ENCODE data around the gene RPLP2.

- no peak for TF ChIP-seq POLR2A (IDR thresholded peaks at IDR 0.05; ENCODE audit: low read depth, low read length)
- TF ChIP-seq POLR2AphosphoS5 (IDR thresholded peaks at IDR 0.05; ENCODE audit: low read depth, low read length) = no peak
Observed at GRCh38 chr11:832529-833113, 22.9 kb downstream of the RPLP2 start, which contains the start of gene CD151.

All from GM12892 (cell line).